Measurements from ENCODE around the gene TCF12. TPM values are rescaled to one million over a fixed set of nuclear protein-coding genes. Genes with fewer than 3 reads are reported as not detected.
A peak's percentile ranks its signal among the peaks of the same experiment; 100 is the strongest.

TCF12 gene
- total RNA-seq, 1 donor from 2014 or later, result 112 TPM

- peaks cover 60% of the 10 kb centered on the region for H3K4me1 Mint-ChIP-seq (ENCODE audit: low read depth, unreplicated experiment)
- H3K36me3 Mint-ChIP-seq (ENCODE audit: low read depth, unreplicated experiment), result no peaks in the 10 kb centered on the region
- H3K27me3 Mint-ChIP-seq (ENCODE audit: low read depth, unreplicated experiment), result no peaks in the 10 kb centered on the region
- no peaks in the 10 kb centered on the region for H3K36me3 ChIP-seq (ENCODE audit: insufficient read depth, low read length)
- peak; percentile 67 for DNase-seq (ENCODE audit: low read depth)
- H3K9ac ChIP-seq (ENCODE audit: low read length), result peak overlapping the region; percentile 71
- peaks cover 48% of the 10 kb centered on the region for H3K4me1 ChIP-seq (ENCODE audit: insufficient read depth, low read length)
- peak overlapping the region; percentile 26 for H3K4me3 ChIP-seq (ENCODE audit: insufficient read depth, low read depth, low read length)
- H3K9me3 ChIP-seq (ENCODE audit: insufficient read depth, low read depth, low read length), result no peaks in the 10 kb centered on the region
- no peak overlapping the region for H2AFZ ChIP-seq (ENCODE audit: low read depth, low read length)
- H3K27ac Mint-ChIP-seq (ENCODE audit: unreplicated experiment), result peak overlapping the region; percentile 88
- H3K4me3 Mint-ChIP-seq (ENCODE audit: unreplicated experiment), result peak overlapping the region; percentile 60
- no peaks in the 10 kb centered on the region for H3K9me3 Mint-ChIP-seq (ENCODE audit: unreplicated experiment)
- H3K27me3 ChIP-seq (ENCODE audit: insufficient read depth, low read length), result no peaks in the 10 kb centered on the region
- no peak for FAIRE-seq
- H3K27ac ChIP-seq (ENCODE audit: low read depth, low read length), result peak overlapping the region; percentile 67
- TF ChIP-seq EZH2 (IDR thresholded peaks at IDR 0.05; ENCODE audit: insufficient read depth, low read length) (no peak), CTCF (IDR thresholded peaks at IDR 0.05; ENCODE audit: insufficient read depth, low read depth, low read length) (no peak)
- peaks cover 81% of the 10 kb centered on the region for H3K79me2 ChIP-seq (ENCODE audit: insufficient read depth, low read length)
- H4K20me1 ChIP-seq (ENCODE audit: insufficient read depth, low read length), result no peaks in the 10 kb centered on the region
- H3K4me2 ChIP-seq (ENCODE audit: low read length), result peak overlapping the region; percentile 79
These were observed 299.5 kb downstream of the TCF12 start for GRCh38 chr15:57217778-57218598.

- H3K36me3 Mint-ChIP-seq (ENCODE audit: low read depth, unreplicated experiment), result no peaks in the 10 kb centered on the region
- H3K4me3 Mint-ChIP-seq (ENCODE audit: unreplicated experiment), result peak overlapping the region; percentile 81
- Histone ChIP-seq H3K9ac (ENCODE audit: low read length) (peak overlapping the region; percentile 71), H2AFZ (ENCODE audit: low read depth, low read length) (no peak overlapping the region), H3K27me3 (ENCODE audit: insufficient read depth, low read length) (no peaks in the 10 kb centered on the region), H3K4me1 (ENCODE audit: insufficient read depth, low read length) (peaks cover 46% of the 10 kb centered on the region), H3K4me3 (ENCODE audit: insufficient read depth, low read depth, low read length) (peak overlapping the region; percentile 65), H4K20me1 (ENCODE audit: insufficient read depth, low read length) (no peaks in the 10 kb centered on the region), H3K4me2 (ENCODE audit: low read length) (peak overlapping the region; percentile 79), H3K27ac (ENCODE audit: low read depth, low read length) (peak overlapping the region; percentile 67), H3K36me3 (ENCODE audit: insufficient read depth, low read length) (no peaks in the 10 kb centered on the region), H3K79me2 (ENCODE audit: insufficient read depth, low read length) (peaks cover 84% of the 10 kb centered on the region), H3K9me3 (ENCODE audit: insufficient read depth, low read depth, low read length) (no peaks in the 10 kb centered on the region)
- H3K27ac Mint-ChIP-seq (ENCODE audit: unreplicated experiment), result peak overlapping the region; percentile 88
- no peaks in the 10 kb centered on the region for H3K9me3 Mint-ChIP-seq (ENCODE audit: unreplicated experiment)
- H3K4me1 Mint-ChIP-seq (ENCODE audit: low read depth, unreplicated experiment), result peaks cover 56% of the 10 kb centered on the region
- TF ChIP-seq EZH2 (IDR thresholded peaks at IDR 0.05; ENCODE audit: insufficient read depth, low read length) (no peak), CTCF (IDR thresholded peaks at IDR 0.05; ENCODE audit: insufficient read depth, low read depth, low read length) (no peak)
- no peaks in the 10 kb centered on the region for H3K27me3 Mint-ChIP-seq (ENCODE audit: low read depth, unreplicated experiment)
- DNase-seq (ENCODE audit: low read depth), result peak; percentile 98
- peak; percentile 78 for FAIRE-seq
These were observed 300.6 kb downstream of the TCF12 start for GRCh38 chr15:57218826-57219576.
